Measurements from ENCODE around the gene JKAMP.
A peak's percentile ranks its signal among the peaks of the same experiment; 100 is the strongest.
"Not testable (repeated sequence)": the region's sequence is repeated elsewhere in the genome, so short reads cannot be mapped to it uniquely, and the experiment has no call there.

JKAMP gene

GRCh38 chr14:59439256-59439965 lies 44.9 kb upstream of the JKAMP start:
- Histone ChIP-seq H3K4me3 (ENCODE audit: insufficient read depth in 1 of 2, low read depth in 1 of 2, low read length in 2 of 2) (peak overlapping the region in 1 of 2 experiments; percentile 26), H3K18ac (ENCODE audit: low read depth in 1 of 2, low read length in 2 of 2) (no peak overlapping the region), H2BK12ac (ENCODE audit: low read length in 2 of 2) (no peak overlapping the region), H3K23ac (ENCODE audit: low read length in 2 of 2) (no peak overlapping the region), H3K79me1 (replicated peaks; ENCODE audit: low read length, poor library complexity, severe bottlenecking) (peaks cover 6% of the 10 kb centered on the region), H3K36me3 (ENCODE audit: control insufficient read depth in 1 of 2, insufficient read depth in 2 of 2, low read depth in 1 of 2, low read length in 2 of 2) (no peaks in the 10 kb centered on the region), H3K27ac (ENCODE audit: low read length, poor library complexity, severe bottlenecking) (no peak overlapping the region), H2BK120ac (ENCODE audit: low read depth, low read length) (no peak overlapping the region), H3K27me3 (ENCODE audit: control insufficient read depth in 1 of 2, insufficient read depth in 1 of 2, low read length in 2 of 2) (no peaks in the 10 kb centered on the region), H3K4ac (ENCODE audit: low read depth in 1 of 2, low read length in 2 of 2) (no peak overlapping the region), H2AK5ac (ENCODE audit: low read length, severe bottlenecking) (peak overlapping the region; percentile 65), H3K9ac (ENCODE audit: low read length) (peak overlapping the region; percentile 33), H3K4me2 (ENCODE audit: low read length, poor library complexity, severe bottlenecking) (no peak overlapping the region), H3K14ac (ENCODE audit: low read length in 2 of 2) (no peak overlapping the region), H2BK5ac (ENCODE audit: low read depth, low read length, poor library complexity, severe bottlenecking) (no peak overlapping the region), H2BK15ac (ENCODE audit: low read depth, poor library complexity, severe bottlenecking) (no peak overlapping the region), H4K91ac (ENCODE audit: low read length) (no peak overlapping the region), H3K4me1 (ENCODE audit: control insufficient read depth, insufficient read depth, low read depth, low read length) (no peaks in the 10 kb centered on the region), H2AFZ (ENCODE audit: low read depth, low read length) (no peak overlapping the region), H3K9me3 (ENCODE audit: control insufficient read depth, low read length) (no peaks in the 10 kb centered on the region), H4K8ac (ENCODE audit: low read length) (no peak overlapping the region)
- DNase-seq = no peak
- 85% methylated on average over 3 of the region's 5 CpGs for WGBS

DNA sequence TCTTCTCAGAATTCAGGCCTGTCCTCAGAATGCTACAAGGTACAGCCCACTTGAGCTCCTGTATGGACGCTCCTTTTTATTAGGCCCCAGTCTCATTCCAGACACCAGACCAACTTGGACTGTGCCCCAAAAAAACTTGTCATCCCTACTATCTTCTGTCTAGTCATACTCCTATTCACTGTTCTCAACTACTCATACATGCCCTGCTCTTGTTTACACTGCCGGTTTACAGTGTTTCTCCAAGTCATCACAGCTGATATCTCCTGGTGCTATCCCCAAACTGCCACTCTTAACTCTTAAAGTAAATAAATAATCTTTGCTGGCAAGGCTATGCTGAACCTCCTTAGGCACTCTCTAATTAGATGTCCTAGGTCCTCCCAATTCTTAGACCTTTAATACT lies 35.6 kb upstream of the JKAMP start:
- not testable (repeated sequence) for H3K36me3 ChIP-seq (ENCODE audit: control insufficient read depth in 1 of 2, insufficient read depth in 2 of 2, low read depth in 1 of 2, low read length in 2 of 2); H2BK12ac ChIP-seq (ENCODE audit: low read length in 2 of 2); H2BK15ac ChIP-seq (ENCODE audit: low read depth, poor library complexity, severe bottlenecking); H2BK5ac ChIP-seq (ENCODE audit: low read depth, low read length, poor library complexity, severe bottlenecking); H2AK5ac ChIP-seq (ENCODE audit: low read length, severe bottlenecking); H3K4me1 ChIP-seq (ENCODE audit: control insufficient read depth, insufficient read depth, low read depth, low read length); H3K14ac ChIP-seq (ENCODE audit: low read length in 2 of 2); H3K4me3 ChIP-seq (ENCODE audit: insufficient read depth in 1 of 2, low read depth in 1 of 2, low read length in 2 of 2); H2AFZ ChIP-seq (ENCODE audit: low read depth, low read length); H4K8ac ChIP-seq (ENCODE audit: low read length); H3K4me2 ChIP-seq (ENCODE audit: low read length, poor library complexity, severe bottlenecking); H3K4ac ChIP-seq (ENCODE audit: low read depth in 1 of 2, low read length in 2 of 2); H3K79me1 ChIP-seq (replicated peaks; ENCODE audit: low read length, poor library complexity, severe bottlenecking); H3K9me3 ChIP-seq (ENCODE audit: control insufficient read depth, low read length); H3K9ac ChIP-seq (ENCODE audit: low read length); H3K18ac ChIP-seq (ENCODE audit: low read depth in 1 of 2, low read length in 2 of 2); H3K23ac ChIP-seq (ENCODE audit: low read length in 2 of 2); DNase-seq; H4K91ac ChIP-seq (ENCODE audit: low read length); H3K27me3 ChIP-seq (ENCODE audit: control insufficient read depth in 1 of 2, insufficient read depth in 1 of 2, low read length in 2 of 2); H3K27ac ChIP-seq (ENCODE audit: low read length, poor library complexity, severe bottlenecking); H2BK120ac ChIP-seq (ENCODE audit: low read depth, low read length)
- WGBS = 70% methylated on average over 2 of the region's 2 CpGs

GRCh38 chr14:59450716-59451115 lies 33.6 kb upstream of the JKAMP start:
- Histone ChIP-seq H4K8ac (ENCODE audit: low read length) (no peak overlapping the region), H3K27me3 (ENCODE audit: control insufficient read depth in 1 of 2, insufficient read depth in 1 of 2, low read length in 2 of 2) (no peaks in the 10 kb centered on the region), H2BK120ac (ENCODE audit: low read depth, low read length) (no peak overlapping the region), H3K18ac (ENCODE audit: low read depth in 1 of 2, low read length in 2 of 2) (no peak overlapping the region), H3K4ac (ENCODE audit: low read depth in 1 of 2, low read length in 2 of 2) (no peak overlapping the region), H2BK12ac (ENCODE audit: low read length in 2 of 2) (no peak overlapping the region), H3K9ac (ENCODE audit: low read length) (no peak overlapping the region), H3K23ac (ENCODE audit: low read length in 2 of 2) (no peak overlapping the region), H3K14ac (ENCODE audit: low read length in 2 of 2) (no peak overlapping the region), H2AK5ac (ENCODE audit: low read length, severe bottlenecking) (no peak overlapping the region), H2BK15ac (ENCODE audit: low read depth, poor library complexity, severe bottlenecking) (no peak overlapping the region), H3K4me1 (ENCODE audit: control insufficient read depth, insufficient read depth, low read depth, low read length) (peaks cover 2% of the 10 kb centered on the region), H3K9me3 (ENCODE audit: control insufficient read depth, low read length) (no peaks in the 10 kb centered on the region), H3K4me3 (ENCODE audit: insufficient read depth in 1 of 2, low read depth in 1 of 2, low read length in 2 of 2) (no peak overlapping the region), H3K79me1 (replicated peaks; ENCODE audit: low read length, poor library complexity, severe bottlenecking) (peaks cover 5% of the 10 kb centered on the region), H4K91ac (ENCODE audit: low read length) (no peak overlapping the region), H3K27ac (ENCODE audit: low read length, poor library complexity, severe bottlenecking) (no peak overlapping the region), H2BK5ac (ENCODE audit: low read depth, low read length, poor library complexity, severe bottlenecking) (no peak overlapping the region), H3K4me2 (ENCODE audit: low read length, poor library complexity, severe bottlenecking) (no peak overlapping the region), H2AFZ (ENCODE audit: low read depth, low read length) (no peak overlapping the region), H3K36me3 (ENCODE audit: control insufficient read depth in 1 of 2, insufficient read depth in 2 of 2, low read depth in 1 of 2, low read length in 2 of 2) (peaks cover 3 to 5% of the 10 kb centered on the region in 2 experiments)
- 98% methylated on average over 3 of the region's 3 CpGs for WGBS
- DNase-seq = no peak

GRCh38 chr14:59451849-59452248 lies 32.5 kb upstream of the JKAMP start:
- Histone ChIP-seq H4K8ac (ENCODE audit: low read length) (no peak overlapping the region), H3K18ac (ENCODE audit: low read depth in 1 of 2, low read length in 2 of 2) (no peak overlapping the region), H2BK120ac (ENCODE audit: low read depth, low read length) (no peak overlapping the region), H2AK5ac (ENCODE audit: low read length, severe bottlenecking) (no peak overlapping the region), H3K4ac (ENCODE audit: low read depth in 1 of 2, low read length in 2 of 2) (no peak overlapping the region), H3K27ac (ENCODE audit: low read length, poor library complexity, severe bottlenecking) (no peak overlapping the region), H3K4me2 (ENCODE audit: low read length, poor library complexity, severe bottlenecking) (no peak overlapping the region), H2AFZ (ENCODE audit: low read depth, low read length) (no peak overlapping the region), H3K9ac (ENCODE audit: low read length) (no peak overlapping the region), H2BK12ac (ENCODE audit: low read length in 2 of 2) (no peak overlapping the region), H2BK15ac (ENCODE audit: low read depth, poor library complexity, severe bottlenecking) (no peak overlapping the region), H3K23ac (ENCODE audit: low read length in 2 of 2) (no peak overlapping the region), H3K4me3 (ENCODE audit: insufficient read depth in 1 of 2, low read depth in 1 of 2, low read length in 2 of 2) (no peak overlapping the region), H4K91ac (ENCODE audit: low read length) (no peak overlapping the region), H2BK5ac (ENCODE audit: low read depth, low read length, poor library complexity, severe bottlenecking) (no peak overlapping the region), H3K14ac (ENCODE audit: low read length in 2 of 2) (no peak overlapping the region), H3K27me3 (ENCODE audit: control insufficient read depth in 1 of 2, insufficient read depth in 1 of 2, low read length in 2 of 2) (no peaks in the 10 kb centered on the region), H3K4me1 (ENCODE audit: control insufficient read depth, insufficient read depth, low read depth, low read length) (peaks cover 2% of the 10 kb centered on the region), H3K36me3 (ENCODE audit: control insufficient read depth in 1 of 2, insufficient read depth in 2 of 2, low read depth in 1 of 2, low read length in 2 of 2) (peaks cover 0 to 15% of the 10 kb centered on the region in 2 experiments), H3K9me3 (ENCODE audit: control insufficient read depth, low read length) (peaks cover 2% of the 10 kb centered on the region), H3K79me1 (replicated peaks; ENCODE audit: low read length, poor library complexity, severe bottlenecking) (peaks cover 5% of the 10 kb centered on the region)
- no CpG with 5 or more reads among the region's 1 CpG for WGBS
- no peak for DNase-seq

Measured in mesenchymal stem cell (in vitro differentiated cells and primary cell).